HG03469 (cell line): ENCODE results near the gene PMM2.
A peak's percentile ranks its signal among the peaks of the same experiment; 100 is the strongest.
"Not testable (repeated sequence)": the region's sequence is repeated elsewhere in the genome, so short reads cannot be mapped to it uniquely, and the experiment has no call there.

Experiments
- ATAC-seq: cut with Tn5 transposase; IDR thresholded peaks from one replicate; pipeline ENCODE4 v1.9.1; 2021; ENCODE audit warnings: mild to moderate bottlenecking, moderate library complexity, moderate number of reproducible peaks; ENCODE audit not compliant: unreplicated experiment

Gene PMM2

DNA sequence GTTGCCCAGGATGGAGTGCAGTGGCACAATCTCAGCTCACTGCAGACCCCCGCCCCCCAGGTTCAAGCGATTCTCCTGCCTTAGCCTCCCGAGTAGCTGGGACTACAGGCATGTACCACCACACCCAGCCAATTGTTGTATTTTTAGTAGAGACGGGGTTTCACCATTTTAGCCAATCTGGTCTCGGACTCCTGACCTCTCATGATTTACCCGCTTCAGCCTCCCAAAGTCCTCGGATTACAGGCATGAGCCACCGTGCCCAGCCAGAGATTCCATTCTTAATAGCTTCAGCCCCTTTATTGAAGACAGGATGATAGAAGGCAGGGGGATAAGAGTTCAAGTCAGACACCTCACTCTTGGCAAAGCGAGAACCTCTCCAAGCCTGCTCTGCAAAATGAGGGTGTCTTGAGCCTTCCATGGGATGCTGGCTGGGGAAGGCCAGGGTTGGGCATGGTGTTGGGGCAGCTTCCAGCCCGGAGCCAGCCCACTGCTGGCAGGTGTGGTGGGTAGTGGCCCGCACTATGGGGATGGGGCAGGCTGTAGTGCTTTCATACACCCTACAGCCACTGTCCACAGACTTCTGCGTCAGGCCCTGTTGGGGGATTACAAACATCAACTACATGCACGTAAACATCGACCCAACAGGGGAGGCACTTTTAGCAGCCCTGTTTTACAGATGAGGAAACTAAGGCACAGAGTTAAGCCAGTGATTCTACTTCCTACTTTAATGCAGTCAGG, 67.7 kb downstream of the PMM2 start:
- no peak for ATAC-seq

DNA sequence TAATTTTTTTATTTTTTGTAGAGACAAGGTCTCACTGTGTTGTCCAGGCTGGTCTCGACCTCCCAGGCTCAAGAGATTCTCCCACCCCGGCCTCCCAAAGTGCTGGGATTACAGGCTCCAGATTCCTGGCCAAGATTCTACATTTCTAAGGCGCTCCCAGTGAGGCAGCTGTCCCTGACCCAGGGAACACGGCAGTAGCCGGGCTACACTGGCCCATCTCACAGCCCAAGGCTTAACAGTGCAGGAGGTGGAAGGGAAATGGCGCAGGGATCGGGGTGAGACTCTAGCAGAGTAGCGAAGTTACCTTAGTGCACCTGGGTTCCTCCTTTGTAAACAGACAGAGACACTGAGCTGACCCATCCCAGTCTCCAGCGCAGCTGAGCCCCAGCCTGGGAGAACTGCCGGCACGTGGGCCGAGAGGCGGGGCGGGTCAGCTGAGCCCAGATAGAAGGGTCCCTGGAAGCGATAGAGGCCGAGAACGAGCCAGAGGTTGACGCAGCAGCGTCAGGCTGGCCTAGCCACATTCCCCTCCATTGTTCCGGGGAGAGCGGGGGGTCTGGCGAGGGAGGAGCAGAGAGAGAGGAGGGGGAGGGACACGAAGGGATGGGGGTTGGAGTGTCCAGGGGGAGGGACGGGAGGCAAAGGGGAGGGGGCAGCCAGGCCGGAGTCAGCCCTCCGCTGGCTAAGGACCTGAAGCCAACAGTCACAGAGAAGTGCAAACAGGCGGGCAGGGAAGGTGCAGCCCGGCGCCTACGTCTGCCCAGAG, 68.7 kb downstream of the PMM2 start:
- no peak for ATAC-seq

DNA sequence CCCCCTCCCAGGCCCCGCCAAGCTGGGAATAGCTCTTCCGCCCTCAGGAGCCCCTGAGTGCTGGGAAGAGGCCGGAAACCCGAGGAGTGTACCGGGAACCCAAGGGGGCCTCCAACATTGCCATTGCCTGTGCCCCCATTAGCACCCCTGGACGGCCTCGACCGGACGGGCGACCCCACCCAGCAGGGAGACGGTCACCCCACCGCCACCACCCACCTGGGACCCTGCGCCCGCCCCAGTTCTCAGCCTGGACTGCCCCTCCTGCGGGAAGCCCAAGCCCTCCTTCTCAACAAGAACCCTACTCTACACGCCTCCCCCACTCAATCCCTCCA, 69.2 kb downstream of the PMM2 start:
- no peak for ATAC-seq

DNA sequence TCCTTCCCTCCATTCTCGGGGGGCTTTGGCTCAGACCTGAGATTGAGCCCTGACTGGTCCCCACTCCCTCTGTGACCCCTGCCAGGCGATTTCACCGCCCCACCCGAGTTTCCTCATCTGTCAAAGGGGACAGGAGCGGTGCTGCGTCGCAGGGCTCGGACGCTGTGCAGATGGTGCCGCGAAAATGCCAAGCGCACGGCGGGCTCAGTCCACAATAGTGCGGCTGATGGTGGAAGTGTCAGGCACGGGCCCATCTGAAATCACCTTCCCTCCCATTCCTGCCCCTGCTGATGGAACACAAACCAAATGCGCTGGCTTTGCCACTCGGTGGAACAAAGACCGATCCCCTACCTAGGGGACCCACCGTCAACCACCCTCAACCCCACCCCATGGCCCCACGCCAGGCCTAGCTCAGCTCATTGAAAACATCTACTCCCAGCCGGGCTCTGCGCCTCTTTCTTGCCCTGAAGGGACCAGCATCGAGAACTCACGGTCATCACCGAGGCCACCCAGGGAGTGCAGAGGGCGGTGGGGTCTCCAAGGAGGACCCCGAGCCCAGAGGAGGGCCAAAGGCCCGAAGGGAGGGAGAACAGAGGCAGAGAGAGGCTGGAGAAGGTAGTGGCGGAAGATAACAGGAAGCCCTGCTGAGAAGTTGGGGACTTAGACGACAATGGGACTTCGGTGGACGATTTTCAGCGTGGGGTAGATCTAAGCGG, 69.7 kb downstream of the PMM2 start:
- ATAC-seq, result no peak

DNA sequence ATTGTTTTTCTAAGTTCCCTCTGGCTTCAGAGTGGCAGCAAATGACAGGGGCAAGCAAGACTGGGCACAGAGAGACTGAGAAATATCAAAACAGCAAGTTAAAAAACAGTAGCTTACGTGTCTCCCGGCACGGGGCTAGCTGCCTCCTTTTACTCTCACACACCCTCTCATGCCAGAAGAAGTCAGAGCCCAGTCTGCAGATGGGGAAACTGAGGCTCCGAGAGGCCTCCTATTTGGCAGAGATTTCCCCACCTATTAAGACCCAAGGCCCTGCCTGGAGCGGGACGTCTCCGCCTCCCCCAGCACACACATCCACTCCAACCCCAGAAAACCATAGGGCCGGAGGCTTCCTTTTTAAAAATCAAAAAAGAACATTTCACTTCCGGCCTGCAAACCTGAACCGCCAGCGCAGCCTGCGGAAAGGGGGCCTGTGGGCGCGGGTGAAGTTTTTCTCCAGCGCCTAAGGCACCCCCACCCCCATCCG, 70.3 kb downstream of the PMM2 start:
- peak; percentile 7 for ATAC-seq

DNA sequence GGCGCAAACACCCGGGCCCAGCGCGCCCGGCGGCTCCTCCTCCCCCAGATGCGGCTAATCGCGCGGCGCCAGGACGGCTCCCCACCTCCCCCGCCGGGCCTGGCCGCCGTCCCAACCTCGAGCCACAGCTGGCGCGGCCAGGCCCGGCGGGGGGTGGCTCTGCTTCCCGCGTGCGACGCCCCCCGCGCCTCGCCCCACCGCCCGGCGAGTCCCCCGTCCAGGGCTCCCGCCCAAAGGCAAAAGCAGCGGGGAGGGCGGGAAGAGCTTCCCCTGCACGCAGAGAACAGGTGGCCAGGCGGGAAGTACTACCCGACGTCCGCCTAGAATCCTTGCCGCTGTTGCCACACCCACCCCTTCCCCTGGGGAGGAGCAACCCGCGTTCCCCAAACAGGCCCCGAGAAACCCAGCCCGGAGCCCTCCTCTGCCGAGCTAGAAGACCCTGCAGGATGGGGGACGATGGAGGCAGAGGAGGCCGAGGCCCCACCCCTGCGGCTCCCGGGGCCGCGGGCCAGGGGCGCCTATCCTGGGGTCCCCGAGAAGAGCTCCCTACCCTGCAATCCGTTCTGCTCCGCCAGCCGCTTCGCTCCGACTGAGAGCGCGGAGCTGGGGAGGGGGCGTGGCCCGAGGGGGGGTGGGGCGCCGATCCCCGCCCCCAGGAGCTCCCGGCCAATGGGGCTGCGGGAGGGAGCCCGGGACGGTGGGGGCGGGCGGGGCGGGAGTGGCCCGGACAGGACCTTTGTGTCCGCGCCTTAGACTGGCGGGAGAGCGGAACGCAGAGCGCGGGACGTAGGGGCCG, 71.0 kb downstream of the PMM2 start, which contains the start of gene CARHSP1:
Gene CARHSP1 (minus strand): TSS at position 591 of the 796 bp plus-strand sequence. CDS start 9,678 bp downstream, outside the sequence.
- ATAC-seq, result peak; percentile 43

DNA sequence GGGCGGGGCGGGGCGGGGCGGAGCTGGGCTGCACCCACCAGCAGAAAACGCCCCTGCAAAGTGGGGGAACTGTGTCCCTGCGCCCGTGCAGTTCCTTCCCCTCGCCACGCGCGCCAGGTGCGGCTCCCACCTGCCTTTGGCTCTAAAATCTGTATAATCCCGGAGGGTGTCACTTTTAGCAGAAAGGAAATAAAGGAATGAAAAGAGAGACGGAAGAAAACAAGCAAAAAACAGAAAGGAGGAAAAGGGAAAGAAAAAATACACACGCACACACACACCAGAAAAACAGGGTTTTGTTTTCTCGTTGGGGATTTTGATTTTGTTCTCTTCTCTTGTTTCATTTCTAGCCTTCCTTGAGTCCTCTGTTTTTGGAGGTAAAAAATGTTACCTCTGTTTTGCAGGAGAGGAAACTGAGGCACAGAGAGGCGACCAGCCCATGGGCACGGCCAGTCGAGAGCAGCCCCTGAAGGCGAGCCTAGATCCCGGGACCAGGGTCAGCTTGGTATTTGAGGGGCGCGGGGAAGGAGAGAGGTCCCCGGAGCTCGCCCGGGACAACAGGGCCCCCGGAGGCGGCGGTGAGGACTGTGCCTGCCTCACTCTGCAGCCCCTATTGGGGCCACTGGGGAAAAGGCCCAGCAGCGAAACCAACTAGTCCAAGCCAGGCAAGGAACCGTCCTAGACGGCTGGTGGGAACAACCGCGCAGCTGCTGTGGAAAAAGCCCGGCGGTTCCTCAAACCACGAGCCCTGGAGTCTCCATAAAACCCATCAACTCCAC, 71.8 kb downstream of the PMM2 start:
- ATAC-seq, result no peak

DNA sequence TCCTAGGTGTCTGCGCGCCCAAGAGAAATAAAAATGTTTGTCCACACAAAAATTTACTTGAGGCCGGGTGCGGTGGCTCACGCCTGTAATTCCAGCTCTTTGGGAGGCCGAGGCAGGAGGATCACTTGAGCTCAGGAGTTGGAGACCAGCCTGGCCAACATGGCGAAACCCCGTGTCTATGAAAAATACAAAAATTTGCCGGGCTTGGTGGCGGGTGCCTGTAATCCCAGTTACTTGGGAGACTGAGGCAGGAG, 72.3 kb downstream of the PMM2 start:
- ATAC-seq, result not testable (repeated sequence)

DNA sequence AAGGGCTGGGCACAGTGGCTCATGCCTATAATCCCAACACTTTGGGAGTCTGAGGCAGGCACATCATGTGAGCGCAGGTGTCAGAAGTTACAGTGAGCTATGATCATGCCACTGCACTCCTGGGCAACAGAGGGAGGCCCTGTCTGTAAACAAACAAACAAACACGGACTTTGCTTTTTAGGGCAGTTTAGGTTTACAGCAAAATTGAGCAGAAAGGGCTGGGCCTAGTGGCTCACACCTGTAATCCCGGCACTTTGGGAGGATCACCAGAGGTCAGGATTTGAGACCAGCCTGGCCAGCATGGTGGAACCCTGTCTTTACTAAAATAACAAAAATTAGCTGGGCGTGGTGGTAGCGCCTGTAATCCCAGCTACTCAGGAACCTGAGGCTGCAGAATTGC, 74.4 kb downstream of the PMM2 start:
- no peak for ATAC-seq

DNA sequence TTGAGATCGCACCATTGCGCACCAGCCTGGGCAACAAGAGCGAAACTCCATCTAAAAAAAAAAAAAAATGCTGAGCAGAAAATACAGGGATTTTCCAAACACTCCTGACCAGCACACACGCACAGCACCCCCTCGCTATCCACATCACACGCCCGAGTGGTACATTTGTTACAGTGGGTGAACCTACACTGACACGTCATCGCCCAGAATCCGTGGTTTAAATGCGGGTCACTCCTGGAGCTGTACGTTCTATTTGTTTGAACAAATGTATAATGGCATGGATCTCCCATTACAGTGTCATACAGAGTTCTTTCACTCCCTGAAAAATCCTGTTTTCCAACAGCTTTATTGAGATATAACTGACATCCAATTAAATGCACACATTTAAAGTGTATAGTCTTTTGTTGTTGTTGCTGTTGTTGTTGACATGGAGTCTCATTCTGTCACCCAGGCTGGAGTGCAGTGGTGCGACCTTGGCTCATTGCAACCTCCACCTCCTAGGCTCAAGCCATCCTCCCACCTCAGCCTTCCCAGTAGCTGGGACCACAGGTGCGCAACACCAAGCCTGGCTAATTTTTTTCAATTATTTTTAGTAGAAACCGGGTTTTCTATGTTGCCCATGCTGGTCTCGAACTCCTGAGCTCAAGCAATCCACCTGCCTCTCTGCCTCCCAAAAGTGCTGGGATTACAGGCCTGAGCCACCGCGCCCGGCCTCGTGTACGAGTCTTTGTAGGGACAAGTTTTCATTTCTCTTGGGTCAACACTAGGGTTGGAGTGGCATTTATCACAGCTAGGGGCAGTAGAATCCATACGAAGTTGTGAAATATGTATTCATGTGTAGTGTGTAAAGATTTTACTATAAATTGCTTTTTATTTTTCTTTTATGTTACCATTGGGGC, 75.6 kb downstream of the PMM2 start:
- no peak for ATAC-seq

DNA sequence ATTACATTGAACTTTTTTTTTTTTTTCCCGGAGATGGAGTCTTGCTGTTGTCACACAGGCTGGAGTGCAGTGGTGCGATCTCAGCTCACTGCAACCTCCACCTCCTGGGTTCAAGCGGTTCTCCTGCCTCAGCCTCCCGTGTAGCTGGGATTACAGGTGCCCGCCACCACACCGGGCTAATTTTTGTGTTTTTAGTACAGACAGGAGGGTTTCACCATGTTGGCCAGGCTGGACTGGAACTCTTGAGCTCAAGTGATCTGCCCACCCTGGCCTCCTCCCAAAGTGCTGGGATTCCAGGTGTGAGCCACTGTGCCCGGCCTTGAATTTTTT, 76.2 kb downstream of the PMM2 start:
- ATAC-seq, result not testable (repeated sequence)

DNA sequence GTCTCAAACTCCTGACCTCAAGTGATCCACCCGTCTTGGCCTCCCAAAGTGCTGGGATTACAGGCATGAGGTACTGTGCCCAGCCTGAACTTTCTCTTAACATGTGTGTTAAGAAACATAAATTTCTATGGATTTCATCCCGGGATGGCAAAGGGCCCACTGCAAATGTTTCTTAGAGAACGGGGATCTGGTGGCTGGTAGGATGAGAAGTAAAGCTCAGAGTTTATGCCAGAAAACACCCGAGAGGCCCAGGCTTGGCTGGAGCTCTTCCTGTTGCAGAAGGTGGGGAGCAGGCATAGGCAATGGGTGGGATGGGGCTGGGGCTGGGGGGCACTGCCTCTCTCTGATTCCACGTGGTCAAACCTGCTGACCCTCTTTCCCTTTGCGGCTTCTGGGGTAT, 76.7 kb downstream of the PMM2 start:
- no peak for ATAC-seq

DNA sequence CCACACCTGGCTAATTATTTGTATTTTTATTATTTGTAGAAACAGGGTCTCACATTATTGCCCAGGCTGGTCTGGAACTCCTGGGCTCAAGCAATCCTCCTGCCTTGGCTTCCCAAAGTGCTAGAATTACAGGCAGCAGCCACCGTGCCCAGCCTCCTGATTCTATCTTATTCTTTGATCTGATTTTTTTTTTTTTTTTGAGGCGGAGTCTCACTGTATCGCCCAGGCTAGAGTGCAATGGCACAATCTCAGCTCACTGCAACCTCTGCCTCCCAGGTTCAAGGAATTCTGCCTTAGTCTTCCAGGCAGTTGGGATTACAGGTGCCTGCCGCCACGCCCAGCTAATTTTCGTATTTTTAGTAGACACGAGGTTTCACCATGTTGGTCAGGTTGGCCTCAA, 77.7 kb downstream of the PMM2 start:
- not testable (repeated sequence) for ATAC-seq

DNA sequence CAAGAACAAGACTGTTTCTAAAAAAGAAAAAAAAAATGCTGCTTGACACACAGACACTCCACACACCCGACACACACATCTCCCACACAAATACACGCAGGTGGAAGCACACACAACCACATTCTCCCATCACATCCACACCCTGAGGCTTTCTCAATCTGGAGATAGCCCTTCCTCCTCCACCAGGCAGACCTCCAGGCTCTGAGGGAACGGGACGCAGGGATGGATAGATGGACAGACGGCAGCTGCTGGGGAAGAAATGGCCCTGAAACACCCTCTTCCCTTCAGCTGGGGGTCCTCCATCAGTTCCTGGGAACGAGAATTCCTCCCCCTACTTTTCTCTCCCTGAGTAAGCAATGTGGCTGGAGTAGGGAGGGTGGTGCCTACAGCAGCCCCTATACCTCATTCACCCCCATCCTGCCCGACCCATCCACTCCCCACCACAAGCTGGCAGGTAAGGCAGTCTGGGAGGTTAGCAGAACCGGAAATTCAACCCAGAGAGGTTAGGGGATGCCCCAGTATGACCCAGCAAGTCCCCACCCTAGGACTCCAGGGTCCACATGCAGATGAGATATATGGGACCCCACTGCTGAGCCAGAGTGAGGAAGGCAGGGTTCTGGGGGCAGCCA, 80.4 kb downstream of the PMM2 start:
- no peak for ATAC-seq

DNA sequence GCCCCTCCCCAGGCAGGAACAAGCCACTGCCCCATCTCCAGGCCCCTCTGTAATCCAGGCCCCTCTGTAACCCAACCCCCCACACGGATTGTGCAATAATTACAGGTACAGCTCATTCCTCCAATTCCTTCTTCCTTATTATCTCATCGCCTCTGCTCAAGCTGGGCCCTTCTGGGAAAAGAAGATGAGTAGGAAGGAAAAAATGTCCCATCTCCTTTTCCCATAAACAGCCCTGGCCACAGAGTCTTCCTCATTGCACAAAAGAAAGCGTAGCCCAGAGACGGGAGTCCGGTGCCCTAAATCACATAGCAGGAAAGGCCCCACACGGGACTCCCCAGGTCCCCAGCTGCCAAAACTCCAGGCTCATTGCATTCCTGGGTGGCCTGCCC, 80.9 kb downstream of the PMM2 start:
- no peak for ATAC-seq

DNA sequence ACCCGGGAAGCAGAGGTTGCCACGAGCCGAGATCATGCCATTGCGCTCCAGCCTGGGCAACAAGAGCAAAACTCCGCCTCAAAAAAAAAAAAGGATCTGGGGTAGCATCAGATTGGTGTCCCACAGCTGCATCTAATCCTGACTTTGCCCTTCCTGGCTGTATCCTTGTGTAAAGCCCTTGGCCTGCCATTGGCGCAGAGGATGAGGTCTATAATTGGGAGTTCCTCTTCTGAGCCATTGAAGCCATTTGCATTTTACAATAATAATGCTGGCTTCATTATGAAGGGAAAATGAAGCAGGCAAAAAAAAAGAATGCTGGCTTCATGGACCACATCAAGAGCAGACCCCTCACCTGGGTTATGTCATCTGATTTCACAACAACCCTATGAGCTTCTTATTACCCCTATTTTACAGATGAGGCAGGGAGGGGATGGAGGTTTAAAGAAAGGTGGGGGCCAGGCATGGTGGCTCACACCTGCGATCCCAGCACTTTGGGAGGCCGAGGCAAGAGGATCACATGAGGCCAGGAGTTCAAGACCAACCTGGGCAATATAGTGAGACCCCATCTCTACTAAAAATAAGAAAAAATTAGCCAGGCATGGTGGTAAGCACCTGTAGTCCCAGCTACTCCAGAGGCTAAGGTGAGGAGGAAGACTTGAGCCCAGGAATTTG, 83.3 kb downstream of the PMM2 start:
- ATAC-seq, result no peak

DNA sequence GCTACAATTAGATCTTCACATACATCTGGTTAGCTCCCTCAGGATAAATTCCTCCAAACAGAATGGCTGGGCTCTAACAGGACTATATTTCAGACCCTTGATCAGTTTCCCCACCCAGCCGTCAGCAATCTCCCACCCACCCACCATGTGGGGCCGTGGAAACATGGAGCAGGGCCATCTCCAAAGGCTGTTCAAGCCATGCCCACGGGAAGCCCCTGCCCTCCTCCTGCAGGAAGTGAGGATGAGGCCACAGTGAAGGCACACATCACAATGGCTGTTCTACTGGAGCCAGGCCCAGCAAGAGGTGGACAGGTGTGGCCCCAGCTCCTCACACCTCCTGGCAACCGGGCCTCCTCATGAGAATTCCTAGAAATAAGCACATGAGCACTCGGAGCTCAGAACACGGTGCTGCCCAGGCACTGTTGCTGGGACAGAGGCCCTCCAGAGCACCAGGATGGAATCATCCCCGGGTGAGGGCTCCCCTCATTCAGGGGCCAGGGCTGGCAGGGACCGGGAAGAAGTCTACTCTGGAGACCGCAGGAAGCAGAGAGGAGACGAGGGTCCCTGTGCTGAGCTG, 84.5 kb downstream of the PMM2 start, which contains the start of gene LITAFD:
Gene LITAFD (plus strand): TSS at position 311 of the 577 bp plus-strand sequence. CDS start 2,005 bp downstream, outside the sequence.
- ATAC-seq, result no peak
